Heart left ventricle (tissue), 16 donors: Measurements from ENCODE around the gene VWA8. TPM values are rescaled to one million over a fixed set of nuclear protein-coding genes. Genes with fewer than 3 reads are reported as not detected.
A peak's percentile ranks its signal among the peaks of the same experiment; 100 is the strongest.

ENCODE experiments used
- ATAC-seq, 4 donors: fragments of 200-7000 bp; cut with Tn5 transposase; one replicate each; pipeline ENCODE4 v1.9.1; 2020 to 2022; ENCODE audit warnings: moderate library complexity in 4 of 4, mild to moderate bottlenecking in 3 of 4, moderate number of reproducible peaks in 1 of 4
- DNase-seq, 5 donors: peaks; one replicate each; pipeline ENCODE4 v3.0.0-alpha.2; 2020
- H3K27ac ChIP-seq, 12 donors: fragments of 200-600 bp; sonication (generic) in 4 of 12; one replicate each; pipeline versions ENCODE4 v1.5.0 to v1.8.0; 2016 to 2022; ENCODE audit warnings: mild to moderate bottlenecking in 2 of 12
- H3K27me3 ChIP-seq, 9 donors: fragments of 200-600 bp; sonication (generic) in 2 of 9; one replicate each; pipeline versions ENCODE4 v1.5.1 to v1.8.0; 2016 to 2022; ENCODE audit warnings: mild to moderate bottlenecking in 3 of 9
- H3K36me3 ChIP-seq, 9 donors: fragments of 200-600 bp; sonication (generic) in 2 of 9; one replicate each; pipeline versions ENCODE4 v1.5.0 to v1.8.0; 2018 to 2022; ENCODE audit warnings: mild to moderate bottlenecking in 2 of 9
- H3K4me1 ChIP-seq, 12 donors: fragments of 200-600 bp; sonication (generic) in 4 of 12; one replicate each; pipeline versions ENCODE4 v1.5.0 to v1.8.0; 2016 to 2022; ENCODE audit warnings: mild to moderate bottlenecking in 3 of 12
- H3K4me3 ChIP-seq, 12 donors: fragments of 200-600 bp; sonication (generic) in 4 of 12; one replicate each; pipeline versions ENCODE4 v1.5.0 to v1.8.0; 2017 to 2022; ENCODE audit warnings: mild to moderate bottlenecking in 9 of 12, moderate library complexity in 4 of 12
- H3K9me3 ChIP-seq, 12 donors: fragments of 200-600 bp; sonication (generic) in 4 of 12; one replicate each; pipeline versions ENCODE4 v1.5.0 to v1.8.0; 2016 to 2022; ENCODE audit warnings: mild to moderate bottlenecking in 1 of 12
- CTCF ChIP-seq, 12 donors: fragments of 200-600 bp; sonication (generic) in 4 of 12; IDR thresholded peaks; one replicate each; pipeline versions ENCODE4 v1.5.0 to v1.8.0; 2018 to 2022; ENCODE audit warnings: antibody characterized with exemption in 12 of 12, mild to moderate bottlenecking in 5 of 12
- POLR2A ChIP-seq, 2 donors: fragments of 450-650 bp; IDR thresholded peaks; one replicate each; pipeline ENCODE4 v1.6.1; 2017; ENCODE audit warnings: antibody characterized with exemption in 2 of 2, mild to moderate bottlenecking in 2 of 2, moderate library complexity in 2 of 2
- WGBS, 4 donors: extraction: QIAGEN DNeasy Blood & Tissue Kit in 2 of 4; methylation state at CpG; one replicate each; pipeline versions ENCODE4 v1.1.5 to v1.1.7; 2013 to 2018; 5-methylcytosine and 5-hydroxymethylcytosine counted together
- intact Hi-C, 10 donors: fragments of 100-400 bp; cut with DNase I; formaldehyde crosslinking; loops; one replicate each; pipeline versions ENCODE4 v1.11.1 to v1.14.2; 2022
- polyA plus RNA-seq, 2 donors: library from polyadenylated mRNA; stranded (reverse); fragments of 200-250 nt; gene quantifications; one replicate each; pipeline ENCODE4 v1.2.3, GENCODE V29; 2013
- total RNA-seq, 9 donors: library from RNA; depleted of rRNA in 2 of 9; stranded (reverse); fragments of >200 nt in 2 of 9; fragmentation: NEBNext Ultra II Directional in 3 of 9; extraction: Animal tissue kit (Norgen Biotek cat#: 25700) in 3 of 9; gene quantifications; one replicate each; pipeline versions ENCODE4 v1.1.0 to v1.2.4, GENCODE V29; 2016 to 2023
- donor health status: ischemic (EF 13 %, LVEDD 7.1; RV severe dilation, severe dysfunction).
- donor health status: healthy with polysubstance abuse.
- donor health status: DM: no; HTN: yes; CAD: no.
- donor health status: DM: no; HTN: no; CAD: no.
- donor health status: ischemic (EF 25% LVEDD 6.9; RV normal size, moderate dysfunction).
- donor health status: ischemic (EF 25% LVEDD 5.7; RV mildly dilated, moderate dysfunction).
- donor health status: healthy.
- donor health status: DM: yes; HTN: yes; CAD: no.
- donor health status: ischemic (EF 35%, LVEDD 5.7; RV mildly dilated, moderate dysfunction).
- donor health status: nonischemic (EF 11% LVEDD 7.7; RV severe dilation, severe dysfunction).
- donor health status: DM: yes; HTN: yes; CAD: no.
- donor health status: PGD.
- donor health status: ischemic (EF 29% LVEDD 5.4; RV normal size, mild dysfunction).
- donor health status: nonischemic (EF 23%, LVEDD 6.1; RV moderate dilation, normal function).

The VWA8 gene
- total and polyA plus RNA-seq, 11 donors, result 12.1 to 64.1 (median 41.8) TPM

GRCh38 chr13:41568972-41569351, 391.9 kb downstream of the VWA8 start:
- DNase-seq, result no peak
- H3K36me3 ChIP-seq, result peaks cover 0 to 38% (median 8%) of the 10 kb centered on the region in 9 donors
- no peaks in the 10 kb centered on the region for H3K27me3 ChIP-seq
- intact Hi-C loops, result loop anchor here in 1 of 10 donors (10.0 kb wide), 1 partner anchor 184 kb away; no protein-coding TSS in a partner anchor
- no peaks in the 10 kb centered on the region for H3K9me3 ChIP-seq
- TF ChIP-seq CTCF (IDR thresholded peaks at IDR 0.05) (no peak), POLR2A (IDR thresholded peaks at IDR 0.05) (no peak)
- no peak overlapping the region for H3K4me3 ChIP-seq
- peak overlapping the region in 1 of 12 donors; percentile 18 for H3K27ac ChIP-seq
- ATAC-seq, result no peak
- H3K4me1 ChIP-seq, result peaks cover 0 to 18% (median 8%) of the 10 kb centered on the region in 12 donors
- WGBS, 4 donors, result 62 to 76% (median 72%) methylated on average over 3 of the region's 3 CpGs

- DNase-seq, result no peak
- peak overlapping the region in 1 of 12 donors; percentile 18 for H3K27ac ChIP-seq
Measured at GRCh38 chr13:41568143-41568971, 392.6 kb downstream of the VWA8 start.

GRCh38 chr13:41567363-41567762, 393.5 kb downstream of the VWA8 start:
- Histone ChIP-seq H3K9me3 (no peaks in the 10 kb centered on the region), H3K36me3 (peaks cover 0 to 38% (median 8%) of the 10 kb centered on the region in 9 donors), H3K4me1 (peaks cover 0 to 34% (median 24%) of the 10 kb centered on the region in 12 donors), H3K27ac (no peak overlapping the region), H3K27me3 (no peaks in the 10 kb centered on the region), H3K4me3 (no peak overlapping the region)
- intact Hi-C loops, result loop anchor here in 1 of 10 donors (10.0 kb wide), 1 partner anchor 183 kb away; no protein-coding TSS in a partner anchor
- 73 to 89% (median 84%) methylated on average over 2 of the region's 2 CpGs for WGBS, 4 donors
- DNase-seq, result no peak
- ATAC-seq, result no peak
- no peak for TF ChIP-seq POLR2A (IDR thresholded peaks at IDR 0.05)
- TF ChIP-seq CTCF (IDR thresholded peaks at IDR 0.05), result no peak

More at GRCh38 chr13:41568143-41568971, 392.6 kb downstream of the VWA8 start:
- Histone ChIP-seq H3K4me3 (no peak overlapping the region), H3K9me3 (no peaks in the 10 kb centered on the region), H3K27me3 (no peaks in the 10 kb centered on the region), H3K4me1 (peaks cover 0 to 24% (median 14%) of the 10 kb centered on the region in 12 donors), H3K36me3 (peaks cover 0 to 38% (median 8%) of the 10 kb centered on the region in 9 donors)
- intact Hi-C loops, result loop anchor here in 1 of 10 donors (10.0 kb wide), 1 partner anchor 184 kb away; no protein-coding TSS in a partner anchor
- 83 to 91% (median 88%) methylated on average over 9 of the region's 9 CpGs for WGBS, 4 donors
- TF ChIP-seq POLR2A (IDR thresholded peaks at IDR 0.05) (no peak), CTCF (IDR thresholded peaks at IDR 0.05) (no peak)
- ATAC-seq, result no peak

GRCh38 chr13:41565846-41566245, 395.1 kb downstream of the VWA8 start:
- no peaks in the 10 kb centered on the region for H3K9me3 ChIP-seq
- 88 to 92% (median 90%) methylated on average over 6 of the region's 6 CpGs for WGBS, 4 donors
- H3K36me3 ChIP-seq, result peaks cover 0 to 37% (median 8%) of the 10 kb centered on the region in 9 donors
- no peak for ATAC-seq
- no peaks in the 10 kb centered on the region for H3K27me3 ChIP-seq
- TF ChIP-seq CTCF (IDR thresholded peaks at IDR 0.05) (no peak), POLR2A (IDR thresholded peaks at IDR 0.05) (no peak)
- no peak overlapping the region for H3K4me3 ChIP-seq
- no peak for DNase-seq
- H3K4me1 ChIP-seq, result peaks cover 0 to 46% (median 35%) of the 10 kb centered on the region in 12 donors
- intact Hi-C loops, result loop anchor here in 1 of 10 donors (10.0 kb wide), 1 partner anchor 181 kb away; no protein-coding TSS in a partner anchor
- H3K27ac ChIP-seq, result no peak overlapping the region
